SK-N-SH treated with all-trans-retinoic acid at 6 μM for 48 hours (cell line): ENCODE data around the gene ANKFN1.

Source experiments
- ATAC-seq: fragments of 200-7000 bp; cut with Tn5 transposase; 3 replicates; pipeline ENCODE4 v1.9.1; 2020; ENCODE audit warnings: mild to moderate bottlenecking, moderate library complexity
- ARNTL ChIP-seq: fragments of 450-650 bp; formaldehyde crosslinking; IDR thresholded peaks from 2 replicates; pipeline ENCODE4 v1.5.0; 2020; ENCODE audit warnings: low read depth, mild to moderate bottlenecking, moderate library complexity, borderline replicate concordance
- BACH2 ChIP-seq: fragments of 250-450 bp; sonication (Bioruptor Pico); IDR thresholded peaks from 2 replicates; pipeline ENCODE4 v1.9.0; 2021; ENCODE audit warnings: mild to moderate bottlenecking, borderline replicate concordance
- CREB5 ChIP-seq: fragments of 250-450 bp; sonication (Bioruptor Pico); IDR thresholded peaks from 2 replicates; pipeline ENCODE4 v1.5.1; 2020; ENCODE audit warnings: low read depth, mild to moderate bottlenecking, moderate library complexity
- CSDC2 ChIP-seq: fragments of 250-450 bp; sonication (Bioruptor Pico); IDR thresholded peaks from 2 replicates; pipeline ENCODE4 v1.5.0; 2020; ENCODE audit warnings: mild to moderate bottlenecking, moderate library complexity
- CSRNP3 ChIP-seq: fragments of 250-450 bp; sonication (Bioruptor Pico); IDR thresholded peaks from 2 replicates; pipeline ENCODE4 v1.5.1; 2021; ENCODE audit warnings: mild to moderate bottlenecking, moderate library complexity
- ESRRG ChIP-seq: fragments of 250-450 bp; sonication (Bioruptor Pico); IDR thresholded peaks from 2 replicates; pipeline ENCODE4 v1.6.1; 2021; ENCODE audit warnings: mild to moderate bottlenecking
- GLIS3 ChIP-seq: fragments of 250-450 bp; sonication (Bioruptor Pico); IDR thresholded peaks from 2 replicates; pipeline ENCODE4 v1.5.0; 2020; ENCODE audit warnings: mild to moderate bottlenecking, moderate library complexity
- ISL1 ChIP-seq: fragments of 250-450 bp; sonication (Bioruptor Pico); IDR thresholded peaks from 2 replicates; pipeline ENCODE4 v2.1.2; 2022; ENCODE audit warnings: mild to moderate bottlenecking, moderate library complexity
- OSR1 ChIP-seq: fragments of 250-450 bp; sonication (Bioruptor Pico); IDR thresholded peaks from 2 replicates; pipeline ENCODE4 v1.8.0; 2022; ENCODE audit warnings: moderate library complexity, mild to moderate bottlenecking, inconsistent platforms
- PATZ1 ChIP-seq: fragments of 250-450 bp; sonication (Bioruptor Pico); IDR thresholded peaks from 2 replicates; pipeline ENCODE4 v1.8.0; 2020; ENCODE audit warnings: mild to moderate bottlenecking, moderate library complexity, borderline replicate concordance
- POU6F1 ChIP-seq: fragments of 250-450 bp; sonication (Bioruptor Pico); IDR thresholded peaks from 2 replicates; pipeline ENCODE4 v1.8.0; 2021; ENCODE audit warnings: low read depth, mild to moderate bottlenecking, moderate library complexity, borderline replicate concordance
- PPARA ChIP-seq: fragments of 250-450 bp; sonication (Bioruptor Pico); IDR thresholded peaks from 2 replicates; pipeline ENCODE4 v1.5.0; 2020; ENCODE audit warnings: mild to moderate bottlenecking, borderline replicate concordance
- RARB ChIP-seq: fragments of 250-450 bp; sonication (Bioruptor Pico); IDR thresholded peaks from 2 replicates; pipeline ENCODE4 v1.8.0; 2021; ENCODE audit warnings: mild to moderate bottlenecking, moderate library complexity
- SNAI2 ChIP-seq: fragments of 250-450 bp; sonication (Bioruptor Pico); IDR thresholded peaks from 2 replicates; pipeline ENCODE4 v1.5.0; 2020; ENCODE audit warnings: mild to moderate bottlenecking, moderate library complexity
- TCF4 ChIP-seq: fragments of 250-450 bp; sonication (Bioruptor Pico); IDR thresholded peaks from 2 replicates; pipeline ENCODE4 v1.8.0; 2021; ENCODE audit warnings: mild to moderate bottlenecking, moderate library complexity, borderline replicate concordance
- TOX ChIP-seq: fragments of 250-450 bp; sonication (Bioruptor Pico); IDR thresholded peaks from 2 replicates; pipeline ENCODE4 v1.8.0; 2021; ENCODE audit warnings: mild to moderate bottlenecking, moderate library complexity, borderline replicate concordance
- TSHZ2 ChIP-seq: fragments of 250-450 bp; sonication (Bioruptor Pico); IDR thresholded peaks from 2 replicates; pipeline ENCODE4 v1.5.0; 2020; ENCODE audit warnings: mild to moderate bottlenecking, moderate library complexity
- ZC3H10 ChIP-seq: fragments of 250-450 bp; sonication (Bioruptor Pico); IDR thresholded peaks from 2 replicates; pipeline ENCODE4 v1.5.1; 2021; ENCODE audit warnings: mild to moderate bottlenecking, moderate library complexity
- ZFP3 ChIP-seq: fragments of 250-450 bp; sonication (Bioruptor Pico); IDR thresholded peaks from 2 replicates; pipeline ENCODE4 v1.5.0; 2020; ENCODE audit warnings: mild to moderate bottlenecking, moderate library complexity
- ZNF565 ChIP-seq: fragments of 450-650 bp; formaldehyde crosslinking; conservative IDR thresholded peaks from 2 replicates; pipeline ENCODE4 v1.5.0; 2020; ENCODE audit warnings: low read depth, mild to moderate bottlenecking, moderate library complexity
- ZNF70 ChIP-seq: fragments of 450-650 bp; formaldehyde crosslinking; IDR thresholded peaks from 2 replicates; pipeline ENCODE4 v1.5.0; 2020; ENCODE audit warnings: mild to moderate bottlenecking, moderate library complexity
- ZNF8 ChIP-seq: fragments of 450-650 bp; formaldehyde crosslinking; IDR thresholded peaks from 2 replicates; pipeline ENCODE4 v1.5.0; 2020; ENCODE audit warnings: mild to moderate bottlenecking, moderate library complexity

Gene ANKFN1

GRCh38 chr17:56431736-56432135, 278.5 kb downstream of the ANKFN1 start:
- no peak for ATAC-seq

GRCh38 chr17:56432443-56432842, 279.2 kb downstream of the ANKFN1 start:
- no peak; the same call in 2 of the 3 replicates for ATAC-seq
- TF ChIP-seq TCF4 (CRISPR knock-in tag) (no peak), ZNF8 (CRISPR knock-in tag) (no peak), RARB (CRISPR knock-in tag) (no peak), POU6F1 (CRISPR knock-in tag) (no peak), CSDC2 (CRISPR knock-in tag) (no peak), TSHZ2 (CRISPR knock-in tag) (no peak), ZFP3 (CRISPR knock-in tag) (no peak)

More at GRCh38 chr17:56431736-56432135, 278.5 kb downstream of the ANKFN1 start:
- TF ChIP-seq ZNF70 (CRISPR knock-in tag) (no peak), TCF4 (CRISPR knock-in tag) (no peak), GLIS3 (CRISPR knock-in tag) (no peak), ZNF8 (CRISPR knock-in tag) (no peak), ARNTL (CRISPR knock-in tag) (no peak), PPARA (no peak), CREB5 (CRISPR knock-in tag) (no peak), ESRRG (no peak), CSRNP3 (CRISPR knock-in tag) (no peak), ISL1 (CRISPR knock-in tag) (no peak), ZC3H10 (CRISPR knock-in tag) (no peak), PATZ1 (CRISPR knock-in tag) (no peak), ZNF565 (CRISPR knock-in tag) (no peak), BACH2 (CRISPR knock-in tag) (no peak), TOX (CRISPR knock-in tag) (no peak)

- no peak for ATAC-seq
- TF ChIP-seq SNAI2: no peak
- TF ChIP-seq PPARA: no peak
- no peak for TF ChIP-seq TSHZ2 (CRISPR knock-in tag)
- TF ChIP-seq TCF4 (CRISPR knock-in tag): no peak
- no peak for TF ChIP-seq TOX (CRISPR knock-in tag)
- no peak for TF ChIP-seq ZNF70 (CRISPR knock-in tag)
- no peak for TF ChIP-seq POU6F1 (CRISPR knock-in tag)
- no peak for TF ChIP-seq GLIS3 (CRISPR knock-in tag)
- no peak for TF ChIP-seq CSDC2 (CRISPR knock-in tag)
- no peak for TF ChIP-seq RARB (CRISPR knock-in tag)
- no peak for TF ChIP-seq CREB5 (CRISPR knock-in tag)
- TF ChIP-seq ESRRG: no peak
- TF ChIP-seq ZNF8 (CRISPR knock-in tag): no peak
- TF ChIP-seq OSR1 (CRISPR knock-in tag): no peak
- TF ChIP-seq BACH2 (CRISPR knock-in tag): no peak
Observed at GRCh38 chr17:56434610-56435009, 281.3 kb downstream of the ANKFN1 start.
